HG03103 (cell line): ENCODE data around the gene TTC1.
"Not testable (repeated sequence)": the region's sequence is repeated elsewhere in the genome, so short reads cannot be mapped to it uniquely, and the experiment has no call there.

ENCODE experiments used
- ATAC-seq: cut with Tn5 transposase; IDR thresholded peaks from one replicate; pipeline ENCODE4 v1.9.1; 2021; ENCODE audit warnings: low read depth; ENCODE audit not compliant: unreplicated experiment

The TTC1 gene

DNA sequence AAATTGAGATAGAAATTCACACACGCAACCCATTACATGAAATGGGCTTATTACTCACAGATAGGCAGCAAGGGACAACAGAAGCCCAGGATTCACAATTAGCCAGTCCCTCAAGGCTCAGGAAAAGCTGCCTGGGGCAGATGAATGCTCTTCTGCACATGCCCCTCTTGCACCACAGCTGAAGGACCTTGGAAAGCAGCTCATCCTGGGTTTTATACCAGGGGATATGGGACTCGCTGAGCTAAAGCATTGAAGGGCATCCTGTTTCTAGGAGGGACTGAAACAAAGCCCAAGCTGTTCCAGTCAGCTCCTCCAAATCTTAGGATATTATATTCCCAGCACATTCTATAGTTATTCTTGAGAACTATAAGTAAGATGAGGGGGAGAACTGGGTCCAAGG is 15.7 kb upstream of the TTC1 start:
- ATAC-seq, result no peak

DNA sequence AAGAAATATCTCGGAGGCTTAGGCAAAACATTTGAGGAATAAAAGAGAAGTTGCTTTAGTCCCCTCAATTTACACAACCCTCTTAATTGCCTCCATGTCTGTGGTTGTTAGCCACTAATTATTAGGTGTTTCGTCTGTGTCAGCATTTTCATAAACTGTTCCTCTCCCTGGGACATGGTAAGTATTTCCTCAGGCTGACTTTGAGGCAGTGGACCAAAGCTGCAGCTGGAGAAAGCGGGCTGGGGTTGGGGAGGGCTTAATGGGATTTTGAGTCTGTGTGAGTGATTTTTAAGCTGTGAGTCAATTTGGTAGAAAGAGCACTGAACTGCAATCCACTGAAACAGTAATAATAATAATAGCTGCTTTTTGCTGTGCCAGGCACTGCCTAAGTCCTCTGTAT is 13.0 kb upstream of the TTC1 start:
- no peak for ATAC-seq

DNA sequence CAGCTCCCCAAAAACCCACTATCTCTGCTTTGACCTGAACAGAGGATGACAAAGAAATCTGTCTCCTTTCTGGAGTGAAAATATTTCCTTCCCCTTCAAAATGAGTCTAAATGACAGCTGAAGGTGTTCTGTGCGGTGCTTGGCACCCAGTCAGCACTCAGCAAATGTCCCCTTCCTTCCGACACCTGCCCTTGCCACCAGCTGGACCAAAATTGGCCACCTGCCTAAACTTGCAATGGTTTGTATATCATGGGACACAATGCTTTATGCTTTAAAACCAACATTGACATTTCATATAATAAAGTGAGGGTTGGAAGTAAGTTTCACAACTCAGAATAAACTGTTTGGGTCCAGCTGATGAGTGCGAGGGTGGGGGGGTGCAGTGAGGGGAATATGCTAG is 7.5 kb upstream of the TTC1 start:
- no peak for ATAC-seq

DNA sequence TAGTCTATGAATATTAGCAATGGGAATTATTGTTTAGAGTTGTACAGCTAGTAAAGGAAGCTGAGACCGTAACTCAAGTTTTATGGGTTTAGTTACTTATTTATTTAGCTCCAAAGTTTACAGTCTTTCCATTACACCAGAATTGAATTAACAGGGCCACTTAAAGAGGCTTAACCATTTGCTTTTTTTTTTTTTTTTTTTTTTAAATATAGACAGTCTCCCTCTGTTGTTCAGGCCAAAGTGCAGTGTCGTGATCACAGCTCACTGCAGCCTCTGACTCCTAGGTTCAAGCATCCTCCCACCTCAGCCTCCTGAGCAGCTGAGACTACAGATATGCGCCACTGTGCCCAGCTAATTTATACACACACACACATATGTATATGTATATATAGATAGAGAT is 1.4 kb upstream of the TTC1 start:
- no peak for ATAC-seq

DNA sequence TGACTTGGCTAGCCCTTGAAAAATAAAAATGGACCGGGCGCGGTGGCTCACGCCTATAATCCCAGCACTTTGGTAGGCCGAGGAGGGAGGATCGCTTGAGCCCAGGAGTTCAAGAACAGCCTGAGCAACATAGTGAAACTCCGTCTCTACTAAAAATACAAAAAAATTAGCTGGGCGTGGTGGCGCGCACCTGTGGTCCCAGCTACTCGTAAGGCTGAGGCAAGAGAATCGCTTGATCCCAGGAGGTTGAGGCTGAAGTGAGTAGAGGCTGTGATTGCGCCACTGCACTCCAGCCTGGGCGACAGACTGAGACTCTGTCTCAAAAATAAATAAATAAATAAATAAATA is 436 bp upstream of the TTC1 start:
- peak; percentile 10 for ATAC-seq

DNA sequence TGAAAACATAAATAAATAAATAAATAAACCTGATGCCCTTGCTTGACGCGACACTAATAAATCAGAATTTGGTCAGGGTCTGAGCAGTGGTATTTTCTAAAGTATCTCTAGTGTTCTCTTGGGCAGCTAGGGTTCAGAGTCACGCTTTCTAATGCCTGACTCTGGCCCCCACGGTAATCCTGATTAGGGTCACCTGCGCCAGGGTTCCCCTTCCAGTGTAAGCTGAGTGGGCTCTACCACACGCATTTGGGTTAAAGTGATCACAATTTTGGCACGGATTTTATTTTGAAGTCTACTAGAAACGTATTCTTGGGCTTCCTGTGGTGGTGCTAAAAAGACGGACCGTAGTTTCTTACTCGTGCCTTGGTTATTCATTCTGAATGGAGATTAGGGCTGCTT is 651 bp downstream of the TTC1 start:
- ATAC-seq, result no peak

DNA sequence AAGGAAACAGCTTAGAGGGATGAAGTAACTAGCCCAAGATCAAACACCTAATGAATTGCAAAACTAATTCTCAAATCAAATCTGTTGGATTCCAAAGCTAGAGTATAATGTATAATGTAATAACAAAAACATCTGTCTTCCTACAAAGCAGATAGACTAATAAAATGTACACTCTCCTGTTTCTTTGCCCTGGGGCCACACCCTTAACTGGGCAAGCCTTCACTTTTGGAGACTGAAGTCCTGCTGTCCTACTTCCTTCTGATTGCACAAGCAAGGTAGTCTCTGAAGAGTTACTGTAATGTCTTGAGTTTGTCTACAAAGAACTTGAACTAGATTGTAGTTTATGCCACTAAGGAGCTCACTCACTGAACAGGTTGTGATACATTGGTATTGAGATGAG is 2.5 kb downstream of the TTC1 start:
- ATAC-seq, result no peak

DNA sequence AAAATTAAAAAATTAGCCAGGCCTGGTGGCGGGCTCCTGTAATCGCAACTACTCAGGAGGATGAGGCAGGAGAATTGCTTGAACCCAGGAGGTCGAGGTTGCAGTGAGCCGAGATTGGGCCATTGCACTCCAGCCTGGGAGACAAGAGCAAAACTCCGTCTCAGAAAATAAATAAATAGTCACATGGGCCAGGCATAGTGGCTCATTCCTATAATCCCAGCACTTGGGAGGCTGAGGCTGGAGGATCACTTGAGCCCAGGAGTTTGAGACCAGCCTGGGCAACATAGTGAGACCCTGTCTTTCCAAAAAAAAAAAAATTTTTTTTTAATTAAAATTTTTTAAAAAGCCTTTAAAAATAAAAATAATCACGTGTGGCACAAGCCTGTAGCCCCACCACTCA is 5.3 kb downstream of the TTC1 start:
- not testable (repeated sequence) for ATAC-seq

DNA sequence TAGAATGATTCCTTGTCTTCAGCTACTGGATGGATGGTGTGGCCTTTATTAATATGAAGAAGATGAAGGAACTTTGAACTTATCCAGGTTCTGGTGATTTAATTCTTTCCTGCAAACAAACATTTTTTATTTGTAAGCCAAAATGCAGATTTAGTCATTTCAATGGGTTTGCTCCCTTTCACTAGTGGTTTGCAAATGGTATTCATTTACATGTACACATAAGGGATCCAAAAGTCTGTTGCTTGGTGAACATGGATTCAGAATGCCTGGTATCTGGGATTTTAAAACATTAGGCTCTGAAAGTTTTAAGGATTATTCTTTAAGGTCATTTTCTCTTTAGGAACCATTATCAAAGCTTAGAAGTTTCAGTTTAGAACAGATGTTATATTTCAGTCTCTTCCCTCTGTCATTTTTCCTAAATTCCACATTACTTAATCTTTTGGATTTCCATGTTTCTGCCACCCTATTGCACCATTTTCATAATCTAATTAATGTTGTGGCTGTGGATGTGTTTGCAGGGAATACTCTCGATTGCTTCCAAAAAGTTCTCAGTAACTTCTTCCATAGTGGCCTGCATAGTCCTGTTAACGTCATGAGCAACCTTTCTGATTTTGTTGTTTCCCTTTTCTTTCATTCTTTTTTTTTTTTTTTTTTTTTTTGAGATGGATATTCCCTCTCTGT is 10.1 kb downstream of the TTC1 start:
- no peak for ATAC-seq

DNA sequence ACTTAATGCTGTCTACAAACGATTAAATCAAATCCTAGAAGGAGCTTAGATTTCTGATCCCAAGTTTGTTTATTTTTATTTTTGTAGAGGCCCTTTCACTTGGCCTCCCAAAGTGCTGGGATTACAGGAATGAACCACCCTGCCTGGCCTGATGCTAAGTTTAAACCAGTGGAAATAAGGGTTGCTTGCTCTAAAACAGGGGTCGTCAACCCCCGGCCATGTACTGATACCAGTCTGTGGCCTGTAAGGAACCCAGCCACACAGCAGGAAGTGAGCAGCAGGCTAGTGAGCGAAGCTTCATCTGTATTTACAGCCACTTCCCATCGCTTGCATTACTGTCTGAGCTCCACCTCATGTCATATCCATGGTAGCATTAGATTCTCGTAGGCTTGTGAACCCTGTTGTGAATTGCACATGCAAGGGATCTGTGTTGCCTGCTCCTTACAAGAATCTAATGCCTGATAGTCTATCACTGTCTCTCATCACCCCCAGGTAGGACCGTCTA is 11.4 kb downstream of the TTC1 start:
- no peak for ATAC-seq

DNA sequence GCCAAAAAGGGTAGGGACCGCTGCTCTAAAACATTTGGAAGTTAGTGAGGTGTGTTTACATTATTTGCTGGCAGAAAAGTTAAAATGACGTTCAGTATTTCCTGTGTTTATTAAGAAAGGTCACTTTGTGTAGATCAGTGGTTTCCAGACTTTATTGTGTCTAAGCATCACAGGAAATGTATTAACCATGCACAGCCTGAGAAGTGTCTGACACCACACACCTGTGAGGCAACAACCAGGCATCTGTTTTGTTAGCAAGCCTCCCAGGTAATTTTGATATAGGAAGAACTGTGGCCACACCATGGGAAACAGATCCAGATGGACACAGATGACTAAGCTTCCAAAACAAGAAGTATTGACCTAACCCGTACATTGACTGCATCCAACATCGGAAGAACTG is 12.0 kb downstream of the TTC1 start:
- no peak for ATAC-seq

DNA sequence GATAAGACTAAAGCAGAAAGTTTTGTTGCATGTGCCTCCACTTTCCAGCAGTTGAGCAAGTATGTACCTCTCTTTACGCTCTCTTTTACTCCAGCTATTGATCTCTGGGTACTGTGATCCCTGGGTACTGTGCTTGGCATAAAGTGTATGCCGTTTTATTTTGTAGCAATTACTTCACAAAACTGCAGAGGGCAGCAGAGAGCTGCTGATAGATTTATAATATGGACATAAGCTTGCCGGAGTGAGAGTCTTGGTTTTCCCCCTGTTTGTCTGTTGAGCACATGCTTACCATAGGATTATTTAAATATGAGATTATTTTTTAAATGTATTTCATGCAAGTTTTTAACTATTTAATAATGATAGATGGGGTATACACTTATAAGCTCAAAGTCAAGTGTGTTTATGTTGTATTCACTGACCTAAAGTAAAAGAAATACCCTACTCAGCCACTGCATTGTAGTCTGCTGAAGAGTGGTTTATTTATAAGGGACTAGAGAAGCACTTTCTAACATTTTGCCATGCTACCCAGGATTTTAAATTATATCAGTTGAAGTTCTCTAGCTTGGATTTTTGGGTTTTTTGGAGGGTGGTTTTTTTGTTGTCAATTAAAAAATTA is 13.0 kb downstream of the TTC1 start:
- peak; percentile 77 for ATAC-seq

DNA sequence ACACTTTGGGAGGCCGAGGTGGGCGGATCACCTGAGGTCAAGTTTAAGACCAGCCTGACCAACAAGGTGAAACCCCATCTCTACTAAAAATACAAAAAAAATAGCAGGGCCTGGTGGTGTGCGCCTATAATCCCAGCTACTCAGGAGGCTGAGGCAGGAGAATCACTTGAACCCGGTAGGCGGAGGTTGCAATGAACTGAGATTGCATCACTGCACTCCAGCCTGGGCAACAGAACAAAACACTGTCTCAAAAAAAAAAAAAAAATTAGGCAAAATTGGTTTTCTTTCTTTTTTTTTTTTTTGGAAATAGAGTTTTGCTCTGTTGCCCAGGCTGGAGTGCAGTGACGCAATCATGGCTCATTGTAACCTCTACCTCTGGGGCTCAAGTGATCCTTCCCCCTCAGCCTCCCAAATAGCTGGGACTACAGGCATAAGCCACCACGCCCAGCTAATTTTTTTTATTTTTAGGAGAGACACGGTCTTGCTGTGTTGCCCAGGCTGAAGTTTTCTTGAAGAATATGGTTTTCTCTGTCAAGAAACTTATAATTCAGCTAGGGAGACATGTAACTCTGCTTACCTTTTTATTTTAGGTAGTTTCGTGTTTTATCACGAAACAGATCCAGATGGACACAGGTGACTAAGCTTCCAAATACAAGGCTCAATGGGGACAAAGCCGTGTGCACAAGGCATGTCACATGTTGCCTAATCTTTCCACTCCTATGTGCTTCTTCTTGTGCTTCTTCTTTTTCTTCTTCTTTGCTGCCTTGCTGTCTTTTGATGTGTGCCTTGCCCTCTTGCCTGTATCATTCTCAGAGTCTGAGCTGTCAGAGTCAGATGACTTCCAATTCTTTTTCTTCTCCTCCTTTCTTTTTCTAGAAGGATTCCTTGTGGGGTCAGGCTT is 14.3 kb downstream of the TTC1 start:
- no peak for ATAC-seq

DNA sequence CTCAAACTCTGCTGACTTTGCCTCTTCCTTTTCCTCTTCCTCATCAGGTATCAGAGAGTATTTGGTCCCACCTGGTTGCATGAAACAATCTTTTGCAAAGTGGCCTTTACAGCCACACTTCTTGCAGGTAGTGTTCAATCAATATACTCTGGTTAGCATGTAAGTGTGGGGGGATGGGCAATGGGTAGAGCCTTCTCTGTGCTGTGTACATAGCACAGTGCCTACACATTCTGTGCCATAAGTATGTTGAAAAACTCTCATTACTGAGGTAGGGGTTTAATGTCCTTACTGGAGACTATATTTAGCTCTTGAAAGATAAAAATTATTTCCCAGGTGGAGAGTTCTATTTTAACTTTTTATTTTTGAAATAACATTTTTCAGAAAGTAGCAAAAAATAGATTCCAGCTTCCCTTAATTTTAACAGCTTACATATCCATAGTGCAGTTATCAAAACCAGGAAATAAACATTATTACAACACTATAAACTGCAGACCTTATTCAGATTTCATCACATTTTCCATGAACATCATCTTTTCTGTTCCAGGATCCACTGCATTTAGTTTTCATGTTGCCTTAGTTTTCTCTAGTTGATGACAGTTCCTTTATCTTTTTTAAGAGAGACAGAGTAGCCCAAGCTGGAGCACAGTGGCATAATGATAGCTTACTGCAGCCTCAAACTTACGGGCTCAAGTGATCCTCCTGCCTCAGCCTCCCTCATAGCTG is 15.1 kb downstream of the TTC1 start:
- no peak for ATAC-seq

DNA sequence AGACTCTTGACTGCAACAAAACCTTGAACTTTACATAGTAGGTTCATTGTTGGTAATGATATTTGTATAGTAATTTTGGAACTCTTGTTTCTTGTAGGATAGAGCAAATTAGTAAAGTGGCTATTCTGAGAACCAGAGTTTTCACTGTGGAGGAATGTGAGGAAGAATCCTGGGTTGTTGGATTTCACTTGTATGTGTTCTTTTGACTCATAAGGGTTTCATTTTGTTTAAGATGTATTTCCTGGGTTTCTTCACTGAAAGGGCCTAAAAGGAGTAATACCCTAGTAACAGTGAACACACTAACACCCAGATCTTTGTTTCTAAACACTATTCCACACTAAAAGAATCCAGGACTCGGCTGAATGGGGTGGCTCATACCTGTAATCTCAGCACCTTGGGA is 20.1 kb downstream of the TTC1 start:
- no peak for ATAC-seq

DNA sequence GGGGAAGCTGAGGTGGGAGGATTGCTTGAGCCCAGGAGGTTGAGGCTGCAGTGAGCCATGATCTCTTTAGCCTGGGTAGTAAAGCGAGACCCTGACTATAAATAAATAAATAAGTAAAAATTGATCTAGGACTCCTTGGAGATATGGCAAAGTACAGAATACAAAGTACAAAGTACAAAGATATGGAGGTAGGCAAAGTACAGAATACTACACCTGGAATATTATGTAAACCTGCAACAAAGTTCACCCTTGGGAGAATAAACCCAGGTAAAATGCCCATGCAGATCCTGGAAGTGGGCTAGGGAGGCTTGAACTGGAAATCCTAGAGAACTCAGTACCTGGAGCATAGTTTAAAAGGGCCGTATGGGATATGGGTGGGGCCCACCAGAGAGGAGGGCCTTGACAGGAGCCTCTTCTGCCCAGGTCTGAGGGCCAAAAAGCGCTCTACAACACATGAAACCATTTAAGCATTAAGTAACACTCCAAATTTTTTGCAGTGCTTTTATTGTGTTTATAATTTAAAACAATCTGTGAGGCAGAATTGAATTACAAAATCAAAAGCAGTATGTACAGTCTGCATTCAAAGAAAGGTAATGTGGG is 20.7 kb downstream of the TTC1 start:
- no peak for ATAC-seq

DNA sequence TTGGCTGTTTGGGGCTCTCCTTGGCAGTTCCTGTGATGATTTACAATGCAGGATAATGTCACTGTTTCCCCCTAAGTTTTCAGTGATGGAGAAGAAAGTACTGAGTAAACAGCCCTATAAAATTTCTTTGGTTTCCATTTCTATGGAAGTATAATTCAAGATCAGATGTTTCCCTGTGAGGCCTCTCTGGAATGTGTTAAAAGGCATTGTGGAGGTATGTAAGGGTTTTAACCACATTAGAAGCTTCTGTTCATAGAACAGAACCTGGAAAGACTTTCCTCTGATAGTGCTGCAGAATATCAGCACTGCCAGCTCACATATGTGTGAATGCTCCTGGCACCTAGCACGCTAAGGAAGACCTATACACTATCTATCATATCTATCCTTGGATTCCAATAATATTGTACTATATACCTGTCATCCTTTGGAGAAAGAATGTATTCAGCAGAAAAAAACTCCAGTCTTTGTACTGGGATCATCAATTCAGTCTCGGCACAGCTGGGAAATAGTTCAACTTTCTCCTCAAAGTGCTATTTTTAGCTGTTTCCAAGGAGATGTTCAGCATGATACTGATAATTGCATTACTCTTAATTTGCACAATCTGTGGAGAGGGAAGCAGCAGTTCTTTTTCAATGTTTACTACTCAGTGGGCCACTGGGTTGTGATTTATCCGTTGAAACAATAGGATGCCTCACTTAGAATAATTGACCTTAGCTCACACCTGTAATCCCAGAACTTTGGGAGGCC is 21.9 kb downstream of the TTC1 start:
- no peak for ATAC-seq

DNA sequence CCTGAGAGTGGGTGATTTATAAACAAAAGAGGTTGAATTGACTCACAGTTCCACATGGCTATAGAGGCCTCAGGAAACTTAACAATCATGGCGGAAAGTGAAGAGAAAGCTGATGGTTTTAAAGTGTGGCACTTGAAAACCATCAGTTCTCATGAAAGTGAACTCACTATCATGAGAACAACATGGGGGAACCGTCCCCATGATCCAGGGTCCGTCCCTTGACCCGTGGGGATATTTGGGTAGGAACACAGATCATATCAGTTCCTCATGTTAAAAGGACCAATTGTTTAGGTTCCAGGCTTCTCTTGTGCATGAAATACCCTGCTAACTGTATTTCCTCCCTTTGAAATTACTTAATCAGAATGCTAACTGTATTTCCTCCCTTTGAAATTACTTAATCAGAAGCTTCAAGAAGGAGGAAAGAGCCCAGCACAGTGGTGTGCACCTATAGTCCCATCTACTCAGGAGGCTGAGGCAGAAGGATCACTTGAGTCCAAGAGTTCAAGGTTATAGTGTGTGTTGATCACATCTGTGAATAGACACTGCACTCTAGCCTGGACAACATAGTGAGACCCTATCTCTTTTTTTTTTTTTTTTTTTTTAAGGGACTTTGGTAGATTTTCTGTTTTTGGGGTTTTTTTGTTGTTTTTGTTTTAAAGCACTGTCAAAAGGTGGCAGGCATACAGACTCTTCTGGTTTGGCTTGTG is 24.8 kb downstream of the TTC1 start:
- ATAC-seq, result no peak

DNA sequence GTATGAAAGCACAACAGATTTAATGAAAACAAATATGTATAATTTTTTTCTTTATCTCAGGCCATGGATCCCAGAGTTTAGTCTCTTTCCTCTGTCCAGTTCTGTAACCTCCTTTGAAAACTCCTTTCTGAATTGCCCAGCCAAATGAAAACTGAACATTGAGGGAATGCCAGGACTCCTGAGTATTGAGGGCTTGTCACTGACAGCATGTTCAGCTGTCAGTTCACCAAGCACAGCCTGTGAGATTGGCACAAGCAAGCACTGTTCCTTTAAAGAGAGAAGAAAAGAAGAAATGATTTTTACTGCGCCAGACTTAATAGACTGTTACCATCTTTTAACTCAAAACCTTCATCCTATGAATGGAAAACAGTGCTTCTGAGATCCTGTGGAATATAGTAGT is 27.3 kb downstream of the TTC1 start:
- no peak for ATAC-seq
